T-helper 17 cell (primary cell): ENCODE data around the gene GCH1. TPM values are rescaled to one million over a fixed set of nuclear protein-coding genes. Genes with fewer than 3 reads are reported as not detected.
"Not testable (repeated sequence)": the region's sequence is repeated elsewhere in the genome, so short reads cannot be mapped to it uniquely, and the experiment has no call there.

Experiments
- ATAC-seq: fragments of 150-1000 bp; cut with Tn5 transposase; 2 replicates; pipeline ENCODE4 v1.10.0; 2021; ENCODE audit warnings: mild to moderate bottlenecking, moderate library complexity
- DNase-seq, 3 donors: peaks; one replicate each; pipeline versions ENCODE4 v3.0.0 to v3.0.0-alpha.2; 2020 to 2021
- H3K9me3 ChIP-seq: one replicate; pipeline ENCODE4 v1.7.0; 2013; ENCODE audit warnings: low read length, mild to moderate bottlenecking; ENCODE audit not compliant: control insufficient read depth, poor library complexity, severe bottlenecking
- H3K27ac Mint-ChIP-seq: one replicate; pipeline ENCODE4 v1.8.0; 2022; ENCODE audit warnings: mild to moderate bottlenecking, moderate library complexity, mixed read lengths
- H3K27me3 Mint-ChIP-seq: one replicate; pipeline ENCODE4 v1.8.0; 2022; ENCODE audit warnings: mixed read lengths
- H3K36me3 Mint-ChIP-seq: one replicate; pipeline ENCODE4 v1.8.0; 2022; ENCODE audit warnings: low read depth, mixed read lengths
- H3K4me1 Mint-ChIP-seq: one replicate; pipeline ENCODE4 v1.8.0; 2022; ENCODE audit warnings: mild to moderate bottlenecking, mixed read lengths
- H3K4me3 Mint-ChIP-seq: one replicate; pipeline ENCODE4 v1.8.0; 2022; ENCODE audit warnings: mild to moderate bottlenecking, moderate library complexity, mixed read lengths
- total RNA-seq, 4 donors: library from RNA in 2 of 4; stranded (reverse) in 2 of 4; gene quantifications; one replicate each; pipeline ENCODE4 v1.2.3 and lab custom pipeline; 2022 to 2026

Gene GCH1
- total RNA-seq, 2 donors from 2014 or later, result 42.5 to 46.0 TPM

DNA sequence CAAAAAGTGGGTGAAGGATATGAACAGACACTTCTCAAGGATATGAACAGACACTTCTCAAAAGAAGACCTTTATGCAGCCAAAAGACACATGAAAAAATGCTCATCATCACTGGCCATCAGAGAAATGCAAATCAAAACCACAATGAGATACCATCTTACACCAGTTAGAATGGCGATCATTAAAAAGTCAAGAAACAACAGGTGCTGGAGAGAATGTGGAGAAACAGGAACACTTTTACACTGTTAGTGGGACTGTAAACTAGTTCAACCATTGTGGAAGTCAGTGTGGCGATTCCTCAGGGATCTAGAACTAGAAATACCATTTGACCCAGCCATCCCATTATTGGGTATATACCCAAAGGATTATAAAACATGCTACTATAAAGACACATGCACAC is 27.0 kb downstream of the GCH1 start:
- DNase-seq, H3K9me3 ChIP-seq, H3K27me3 Mint-ChIP-seq, ATAC-seq, H3K27ac Mint-ChIP-seq, H3K4me3 Mint-ChIP-seq, H3K36me3 Mint-ChIP-seq: not testable (repeated sequence)
- peaks cover 24% of the 10 kb centered on the region for H3K4me1 Mint-ChIP-seq

DNA sequence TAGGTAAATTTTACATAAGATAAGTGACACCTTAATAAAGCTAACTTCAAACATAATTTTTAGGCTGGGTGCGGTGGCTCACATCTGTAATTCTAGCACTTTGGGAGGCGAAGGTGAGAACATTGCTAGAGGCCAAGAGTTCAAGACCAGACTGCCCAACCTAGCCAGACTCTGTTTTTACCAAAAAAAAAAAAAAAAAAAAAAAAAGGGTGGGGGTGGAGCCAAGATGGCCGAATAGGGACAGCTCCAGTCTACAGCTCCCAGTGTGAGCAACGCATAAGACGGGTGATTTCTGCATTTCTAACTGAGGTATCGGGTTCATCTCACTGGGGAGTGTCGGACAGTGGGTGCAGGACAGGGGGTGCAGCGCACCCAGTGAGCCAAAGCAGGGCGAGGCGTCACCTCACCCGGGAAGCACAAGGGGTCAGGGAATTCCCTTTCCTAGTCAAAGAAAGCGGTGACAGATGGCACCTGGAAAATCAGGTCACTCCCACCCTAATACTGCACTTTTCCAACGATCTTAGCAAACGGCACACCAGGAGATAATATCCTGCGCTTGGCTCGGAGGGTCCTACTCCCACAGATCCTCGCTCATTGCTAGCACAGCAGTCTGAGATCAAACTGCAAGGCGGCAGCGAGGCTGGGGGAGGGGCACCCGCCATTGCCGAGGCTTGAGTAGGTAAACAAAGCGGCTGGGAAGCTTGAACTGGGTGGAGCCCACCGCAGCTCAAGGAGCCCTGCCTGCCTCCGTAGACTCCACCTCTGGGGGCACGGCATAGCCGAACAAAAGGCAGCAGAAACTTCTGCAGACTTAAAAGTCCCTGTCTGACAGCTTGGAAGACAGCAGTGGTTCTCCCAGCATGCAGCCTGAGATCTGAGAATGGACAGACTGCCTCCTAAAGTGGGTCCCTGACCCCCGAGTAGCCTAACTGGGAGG is 32.2 kb downstream of the GCH1 start:
- H3K36me3 Mint-ChIP-seq, DNase-seq, H3K27me3 Mint-ChIP-seq, H3K9me3 ChIP-seq, ATAC-seq: not testable (repeated sequence)
- H3K4me3 Mint-ChIP-seq, result peak overlapping the region; percentile 75
- H3K4me1 Mint-ChIP-seq, result peaks cover 38% of the 10 kb centered on the region
- H3K27ac Mint-ChIP-seq, result peak overlapping the region; percentile 34

DNA sequence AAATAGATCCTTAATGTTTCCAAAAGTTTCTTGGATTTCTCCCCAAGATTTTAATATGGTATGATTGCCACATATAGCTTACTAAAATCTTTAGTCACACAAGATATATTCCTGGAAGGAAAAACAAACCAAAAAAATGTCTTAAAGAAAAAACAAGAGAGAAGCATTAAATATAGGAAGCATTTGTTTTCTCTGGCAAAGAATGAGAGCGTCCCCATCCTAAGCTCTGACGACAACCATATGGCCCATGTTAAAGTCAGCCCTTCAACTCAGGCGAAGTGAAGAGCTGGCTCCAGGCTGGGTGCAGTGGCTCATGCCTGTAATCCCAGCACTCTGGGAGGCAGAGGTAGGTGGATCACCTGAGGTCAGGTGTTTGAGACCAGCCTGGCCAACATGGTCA is 35.6 kb downstream of the GCH1 start:
- ATAC-seq, result no peak
- no peaks in the 10 kb centered on the region for H3K27me3 Mint-ChIP-seq
- no peak for DNase-seq
- H3K36me3 Mint-ChIP-seq, result peaks cover 2% of the 10 kb centered on the region
- peaks cover 37% of the 10 kb centered on the region for H3K4me1 Mint-ChIP-seq
- no peak overlapping the region for H3K27ac Mint-ChIP-seq
- no peak overlapping the region for H3K4me3 Mint-ChIP-seq
- no peaks in the 10 kb centered on the region for H3K9me3 ChIP-seq

DNA sequence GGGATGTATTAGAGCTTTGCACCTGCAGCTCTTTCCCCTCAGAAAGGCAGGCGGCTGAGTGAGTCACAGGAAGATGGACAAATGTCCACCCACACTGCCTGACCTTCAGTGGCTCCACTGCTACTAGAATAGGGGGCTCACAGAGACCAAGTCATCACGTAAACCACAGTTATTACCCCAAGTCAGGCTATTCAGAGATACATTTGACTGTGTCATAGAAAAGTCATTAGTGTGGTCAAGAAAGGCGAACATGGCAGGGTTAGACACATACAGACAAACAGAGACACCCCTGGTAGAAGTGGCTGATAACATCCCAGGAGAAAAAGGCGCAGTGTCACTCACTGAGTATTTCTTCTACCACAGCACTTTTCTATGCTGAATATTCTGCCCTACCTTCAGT is 36.0 kb downstream of the GCH1 start:
- Mint-ChIP-seq H3K4me3 (peak overlapping the region; percentile 33), H3K27ac (peak overlapping the region; percentile 79), H3K36me3 (peaks cover 2% of the 10 kb centered on the region), H3K4me1 (peaks cover 35% of the 10 kb centered on the region), H3K27me3 (no peaks in the 10 kb centered on the region)
- no peaks in the 10 kb centered on the region for H3K9me3 ChIP-seq
- ATAC-seq (no peak), DNase-seq (no peak)

DNA sequence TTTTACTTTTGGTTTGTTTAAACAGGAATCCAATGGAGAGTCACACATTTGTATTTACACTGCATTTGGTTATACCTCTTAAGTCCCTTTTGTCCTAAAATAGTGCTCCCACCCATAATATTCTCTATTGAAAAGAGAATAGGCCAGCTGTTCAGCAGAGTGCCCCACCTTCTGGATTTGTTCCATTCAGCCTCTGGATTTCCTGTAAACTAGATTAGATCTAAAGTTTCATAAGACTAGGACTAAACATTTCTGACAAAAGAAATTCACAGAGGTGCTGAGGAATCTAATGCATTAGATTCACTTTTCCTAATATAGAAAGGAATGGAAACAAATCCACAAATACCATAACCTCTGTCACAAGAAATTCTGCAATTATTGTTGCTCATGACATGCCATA is 38.1 kb downstream of the GCH1 start:
- no peaks in the 10 kb centered on the region for H3K9me3 ChIP-seq
- H3K27ac Mint-ChIP-seq, result no peak overlapping the region
- peaks cover 2% of the 10 kb centered on the region for H3K36me3 Mint-ChIP-seq
- H3K4me1 Mint-ChIP-seq, result peaks cover 22% of the 10 kb centered on the region
- DNase-seq, result no peak
- H3K4me3 Mint-ChIP-seq, result no peak overlapping the region
- ATAC-seq, result no peak
- H3K27me3 Mint-ChIP-seq, result no peaks in the 10 kb centered on the region

- H3K9me3 ChIP-seq, result no peaks in the 10 kb centered on the region
- H3K4me1 Mint-ChIP-seq, result peaks cover 24% of the 10 kb centered on the region
- H3K4me3 Mint-ChIP-seq, result no peak overlapping the region
- peaks cover 6% of the 10 kb centered on the region for H3K36me3 Mint-ChIP-seq
- DNase-seq (no peak), ATAC-seq (no peak)
- H3K27ac Mint-ChIP-seq, result no peak overlapping the region
- no peaks in the 10 kb centered on the region for H3K27me3 Mint-ChIP-seq
Measured at GRCh38 chr14:54857830-54858269, 44.8 kb downstream of the GCH1 start.

GRCh38 chr14:54856152-54856551 is 46.5 kb downstream of the GCH1 start:
- no peaks in the 10 kb centered on the region for H3K27me3 Mint-ChIP-seq
- ATAC-seq, result no peak

DNA sequence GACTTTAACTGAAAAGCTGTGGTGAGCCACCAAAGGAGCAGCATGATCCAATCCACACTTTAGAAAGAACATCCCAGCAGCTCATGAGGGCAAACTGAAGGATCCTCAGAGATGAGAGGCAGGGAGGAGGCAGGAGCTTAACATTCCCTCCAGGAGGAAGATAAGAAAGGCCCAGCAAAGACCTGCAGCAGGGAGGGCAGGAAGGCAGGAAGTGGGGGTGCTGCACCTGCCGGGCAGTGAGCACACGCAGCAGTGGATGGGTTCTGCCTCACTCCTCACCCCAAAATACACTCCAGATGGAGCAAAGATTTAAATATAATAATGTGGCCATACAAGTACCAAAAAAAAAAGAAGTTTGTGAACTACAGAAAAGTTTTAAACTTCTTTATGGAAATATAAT is 48.4 kb downstream of the GCH1 start:
- H3K27me3 Mint-ChIP-seq, result no peaks in the 10 kb centered on the region
- peaks cover 24% of the 10 kb centered on the region for H3K4me1 Mint-ChIP-seq
- H3K27ac Mint-ChIP-seq, result peak overlapping the region; percentile 87
- DNase-seq (no peak), ATAC-seq (no peak)
- no peak overlapping the region for H3K4me3 Mint-ChIP-seq
- peaks cover 6% of the 10 kb centered on the region for H3K36me3 Mint-ChIP-seq
- no peaks in the 10 kb centered on the region for H3K9me3 ChIP-seq

More at GRCh38 chr14:54856152-54856551, 46.5 kb downstream of the GCH1 start:
- Mint-ChIP-seq H3K4me1 (peaks cover 20% of the 10 kb centered on the region), H3K4me3 (no peak overlapping the region), H3K27ac (peak overlapping the region; percentile 27), H3K36me3 (peaks cover 6% of the 10 kb centered on the region)
- DNase-seq, result no peak
- no peaks in the 10 kb centered on the region for H3K9me3 ChIP-seq

GRCh38 chr14:54853339-54853738 is 49.3 kb downstream of the GCH1 start:
- ATAC-seq, result no peak
- H3K4me1 Mint-ChIP-seq, result peaks cover 20% of the 10 kb centered on the region
- H3K4me3 Mint-ChIP-seq, result no peak overlapping the region
- no peaks in the 10 kb centered on the region for H3K9me3 ChIP-seq
- DNase-seq, result no peak
- peak overlapping the region; percentile 87 for H3K27ac Mint-ChIP-seq
- H3K27me3 Mint-ChIP-seq, result no peaks in the 10 kb centered on the region
- H3K36me3 Mint-ChIP-seq, result peaks cover 3% of the 10 kb centered on the region

- Mint-ChIP-seq H3K27me3 (no peaks in the 10 kb centered on the region), H3K27ac (no peak overlapping the region)
Measured at GRCh38 chr14:54852215-54852614, 50.4 kb downstream of the GCH1 start.

DNA sequence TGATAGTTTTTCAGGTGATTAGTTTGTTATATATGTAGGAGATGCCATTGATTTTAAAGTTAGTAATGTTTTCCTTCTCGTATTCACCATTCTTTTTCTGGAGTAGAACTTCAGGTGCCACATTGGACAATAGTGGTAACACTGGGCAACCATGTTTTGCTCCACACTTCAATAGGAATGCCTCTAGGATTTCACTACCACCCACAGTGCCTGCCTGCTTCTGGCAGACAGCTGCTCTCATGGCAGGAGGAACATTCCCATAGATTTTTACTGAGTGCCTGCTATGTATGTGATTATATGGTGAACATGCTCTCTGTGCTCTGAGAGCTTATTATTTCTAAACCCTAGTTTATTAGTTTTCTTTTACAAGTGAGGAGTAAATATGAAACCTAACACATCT is 53.7 kb downstream of the GCH1 start:
- ATAC-seq, result no peak
- peaks cover 11% of the 10 kb centered on the region for H3K4me1 Mint-ChIP-seq
- H3K36me3 Mint-ChIP-seq, result peaks cover 3% of the 10 kb centered on the region
- no peak for DNase-seq
- no peak overlapping the region for H3K4me3 Mint-ChIP-seq
- H3K27ac Mint-ChIP-seq, result peak overlapping the region; percentile 62
- H3K27me3 Mint-ChIP-seq, result no peaks in the 10 kb centered on the region
- H3K9me3 ChIP-seq, result no peaks in the 10 kb centered on the region

More at GRCh38 chr14:54852215-54852614, 50.4 kb downstream of the GCH1 start:
- ATAC-seq (no peak), DNase-seq (no peak)
- H3K9me3 ChIP-seq, result no peaks in the 10 kb centered on the region
- Mint-ChIP-seq H3K36me3 (peaks cover 3% of the 10 kb centered on the region), H3K4me1 (peaks cover 17% of the 10 kb centered on the region), H3K4me3 (no peak overlapping the region)

DNA sequence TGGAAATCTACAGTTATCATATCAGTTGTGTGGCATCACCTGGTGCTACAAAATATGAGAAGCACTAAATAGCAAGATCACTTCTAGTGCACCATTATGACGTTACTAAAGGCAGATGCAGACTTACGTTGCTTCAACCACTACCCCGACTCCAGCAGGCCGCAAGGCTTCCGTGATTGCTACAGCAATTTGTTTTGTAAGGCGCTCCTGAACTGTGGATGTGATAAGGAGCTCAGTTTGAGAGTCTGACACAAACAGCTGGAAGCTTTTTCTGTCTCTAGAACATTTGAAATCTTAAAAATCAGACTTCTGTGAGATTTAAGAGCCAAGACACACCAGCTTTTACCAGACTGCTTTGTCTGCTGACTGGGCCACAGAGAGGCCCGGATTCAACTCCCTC is 57.0 kb downstream of the GCH1 start:
- no peak overlapping the region for H3K27ac Mint-ChIP-seq
- no peak for ATAC-seq
- DNase-seq, result no peak
- H3K27me3 Mint-ChIP-seq, result no peaks in the 10 kb centered on the region
- peaks cover 6% of the 10 kb centered on the region for H3K4me1 Mint-ChIP-seq
- peaks cover 1% of the 10 kb centered on the region for H3K9me3 ChIP-seq
- H3K4me3 Mint-ChIP-seq, result no peak overlapping the region
- H3K36me3 Mint-ChIP-seq, result peaks cover 9% of the 10 kb centered on the region

DNA sequence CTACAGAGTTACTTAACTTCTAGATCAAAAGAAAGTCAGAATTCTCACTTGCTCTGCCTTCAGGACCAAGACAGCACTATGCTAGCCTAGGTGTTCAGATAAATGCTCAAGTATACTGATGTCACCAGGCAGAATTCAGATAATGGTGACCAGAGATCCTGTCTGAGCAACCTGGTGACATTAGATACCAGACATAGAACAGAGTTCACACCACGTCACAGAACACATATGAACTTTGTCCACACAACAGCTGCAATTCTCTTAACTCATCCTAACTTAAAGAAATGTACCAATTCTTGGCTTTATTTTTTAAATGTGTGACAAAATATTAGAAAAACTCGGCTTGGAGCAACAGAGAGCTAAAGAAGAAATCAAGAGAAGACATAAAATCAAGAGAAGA is 58.1 kb downstream of the GCH1 start:
- peaks cover 2% of the 10 kb centered on the region for H3K9me3 ChIP-seq
- DNase-seq (no peak), ATAC-seq (no peak)
- peaks cover 9% of the 10 kb centered on the region for H3K36me3 Mint-ChIP-seq
- H3K4me3 Mint-ChIP-seq, result no peak overlapping the region
- H3K4me1 Mint-ChIP-seq, result peaks cover 2% of the 10 kb centered on the region
- peak overlapping the region; percentile 72 for H3K27ac Mint-ChIP-seq
- no peaks in the 10 kb centered on the region for H3K27me3 Mint-ChIP-seq

- H3K27ac Mint-ChIP-seq, result no peak overlapping the region
- ATAC-seq (no peak), DNase-seq (no peak)
- peaks cover 4% of the 10 kb centered on the region for H3K4me1 Mint-ChIP-seq
- peaks cover 9% of the 10 kb centered on the region for H3K36me3 Mint-ChIP-seq
- H3K9me3 ChIP-seq, result peaks cover 2% of the 10 kb centered on the region
- no peaks in the 10 kb centered on the region for H3K27me3 Mint-ChIP-seq
- no peak overlapping the region for H3K4me3 Mint-ChIP-seq
Measured at GRCh38 chr14:54840798-54841197, 61.8 kb downstream of the GCH1 start.
